ENCODE data around the gene RIPOR2.
"Not testable (repeated sequence)": the region's sequence is repeated elsewhere in the genome, so short reads cannot be mapped to it uniquely, and the experiment has no call there.

The RIPOR2 gene

DNA sequence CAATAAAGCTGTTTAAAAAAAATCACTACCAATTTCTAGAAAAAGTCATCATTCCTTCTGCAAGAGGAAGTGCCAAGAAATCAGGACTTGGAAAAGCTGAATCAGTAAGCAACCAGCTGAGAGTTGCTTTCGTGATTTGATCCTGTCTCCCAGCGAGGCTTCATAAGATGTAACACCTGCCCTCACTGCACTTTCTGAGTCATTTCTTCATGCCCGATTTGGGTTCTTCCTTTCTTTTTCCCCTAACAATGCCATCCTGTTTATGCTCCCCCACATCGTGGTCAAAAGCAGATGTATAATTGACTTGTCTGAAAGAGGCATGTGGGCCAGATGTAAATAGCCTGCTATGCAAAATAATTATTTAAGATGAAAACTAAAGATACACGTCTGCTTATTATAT, 52.1 kb downstream of the RIPOR2 start:
- peak overlapping the region; percentile 79 for H3K4me3 Mint-ChIP-seq
- H3K27me3 Mint-ChIP-seq, result no peaks in the 10 kb centered on the region
- peaks cover 24% of the 10 kb centered on the region for H3K36me3 Mint-ChIP-seq
- no peaks in the 10 kb centered on the region for H3K9me3 Mint-ChIP-seq
- peak overlapping the region; percentile 93 for H3K27ac Mint-ChIP-seq
- peaks cover 86% of the 10 kb centered on the region for H3K4me1 Mint-ChIP-seq

DNA sequence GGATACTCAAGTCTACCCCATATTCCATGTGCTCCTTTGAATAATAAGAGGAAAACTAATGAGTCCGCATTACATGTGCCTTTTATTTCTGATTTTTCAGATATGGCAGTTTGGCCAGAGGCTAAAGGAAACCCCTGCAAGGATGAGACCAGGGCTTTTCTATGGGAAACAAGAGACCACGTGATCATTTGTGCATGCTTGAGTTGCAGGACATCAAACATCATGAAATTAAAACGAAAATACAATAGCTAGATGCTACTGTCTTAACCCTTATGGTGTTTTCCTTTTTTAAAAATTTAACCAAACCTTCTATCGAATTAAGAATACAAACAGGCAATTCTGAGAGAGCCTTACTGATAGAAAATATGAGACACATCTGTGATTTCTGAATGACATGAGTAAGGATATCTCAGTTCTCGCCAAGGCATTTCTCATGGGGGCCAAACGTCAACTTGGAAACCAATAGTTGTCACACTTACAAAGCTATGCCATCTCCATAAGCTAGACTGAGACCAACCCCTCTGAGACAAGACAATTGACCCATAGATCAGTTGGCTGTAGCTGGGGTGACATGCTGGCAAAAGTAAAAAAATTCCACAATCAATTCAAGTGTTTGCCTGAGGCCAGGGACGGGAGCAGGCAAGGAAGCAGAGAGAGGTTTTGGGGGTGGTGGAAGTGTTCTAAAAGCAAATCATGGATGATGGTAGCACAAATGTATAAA, 52.8 kb downstream of the RIPOR2 start:
- Mint-ChIP-seq H3K4me1 (peaks cover 86% of the 10 kb centered on the region), H3K27me3 (no peaks in the 10 kb centered on the region), H3K27ac (peak overlapping the region; percentile 93), H3K9me3 (no peaks in the 10 kb centered on the region), H3K36me3 (peaks cover 26% of the 10 kb centered on the region), H3K4me3 (peak overlapping the region; percentile 79)

DNA sequence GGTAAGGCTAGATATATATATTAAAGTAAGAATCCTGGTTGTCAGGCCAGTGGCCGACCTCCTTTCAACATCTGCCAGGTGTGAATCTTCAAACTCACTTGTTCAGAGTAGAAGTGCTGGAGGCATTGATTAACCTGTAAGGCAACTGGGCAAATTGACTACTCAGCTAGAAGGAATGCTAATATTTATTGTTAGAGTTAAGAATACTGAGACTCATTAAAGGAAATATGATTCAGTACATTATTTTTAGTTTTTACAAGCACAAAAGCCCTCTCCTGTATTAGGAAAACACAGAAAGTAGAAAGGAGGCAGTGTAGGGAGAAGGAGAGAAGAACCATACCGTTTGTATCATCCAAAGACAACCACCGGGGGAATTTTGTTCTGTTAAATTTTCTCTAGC, 53.5 kb downstream of the RIPOR2 start:
- Mint-ChIP-seq H3K27me3 (no peaks in the 10 kb centered on the region), H3K4me3 (no peak overlapping the region), H3K27ac (peak overlapping the region; percentile 93), H3K9me3 (no peaks in the 10 kb centered on the region), H3K4me1 (peaks cover 86% of the 10 kb centered on the region), H3K36me3 (peaks cover 31% of the 10 kb centered on the region)

DNA sequence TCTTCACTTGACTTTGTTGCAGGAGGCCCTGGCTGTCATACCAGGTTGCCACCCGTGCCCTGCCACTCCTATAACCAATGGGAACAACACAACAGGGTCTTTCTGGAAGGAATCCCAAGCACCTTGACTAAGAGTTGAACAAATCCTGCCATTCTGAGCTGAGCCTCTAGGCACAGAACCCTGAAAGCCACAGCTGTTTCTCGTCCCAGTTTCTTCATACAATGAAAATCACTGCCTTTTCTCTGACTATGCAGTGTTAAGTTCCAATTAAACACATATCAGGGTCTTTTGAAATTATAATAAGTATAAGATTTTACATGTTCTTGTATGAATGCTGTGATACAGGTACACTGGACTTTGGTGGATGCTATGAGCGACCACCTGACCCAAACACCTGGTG, 54.4 kb downstream of the RIPOR2 start:
- Mint-ChIP-seq H3K36me3 (peaks cover 37% of the 10 kb centered on the region), H3K4me3 (no peak overlapping the region), H3K9me3 (no peaks in the 10 kb centered on the region), H3K4me1 (peaks cover 86% of the 10 kb centered on the region), H3K27ac (peak overlapping the region; percentile 93), H3K27me3 (no peaks in the 10 kb centered on the region)

- Mint-ChIP-seq H3K4me3 (peak overlapping the region; percentile 19), H3K4me1 (peaks cover 88% of the 10 kb centered on the region), H3K27me3 (no peaks in the 10 kb centered on the region), H3K9me3 (no peaks in the 10 kb centered on the region), H3K27ac (peak overlapping the region; percentile 84), H3K36me3 (peaks cover 39% of the 10 kb centered on the region)
Observed at GRCh38 chr6:24880451-24880850, 55.3 kb downstream of the RIPOR2 start.

DNA sequence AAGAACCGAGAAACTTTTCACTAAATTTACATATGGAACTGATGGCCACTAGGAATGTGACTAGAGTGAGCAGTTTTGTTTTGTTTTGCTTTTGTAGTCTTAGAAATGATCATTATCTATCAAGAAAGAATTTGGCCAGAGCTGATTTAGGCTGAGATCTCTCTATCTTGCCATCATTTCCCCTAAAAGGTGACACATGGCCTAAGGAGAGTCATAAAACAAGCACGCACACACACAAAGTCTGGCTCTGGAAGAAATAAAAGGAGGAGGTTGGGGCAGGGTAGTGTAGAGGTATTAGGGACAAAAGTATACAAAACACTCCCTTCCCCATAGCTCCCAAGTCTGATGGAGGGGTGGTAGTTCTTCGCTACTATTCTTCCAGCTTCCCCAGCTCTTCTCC, 56.4 kb downstream of the RIPOR2 start:
- no peaks in the 10 kb centered on the region for H3K27me3 Mint-ChIP-seq
- peaks cover 41% of the 10 kb centered on the region for H3K36me3 Mint-ChIP-seq
- H3K27ac Mint-ChIP-seq, result peak overlapping the region; percentile 84
- H3K4me3 Mint-ChIP-seq, result no peak overlapping the region
- H3K4me1 Mint-ChIP-seq, result peaks cover 91% of the 10 kb centered on the region
- H3K9me3 Mint-ChIP-seq, result no peaks in the 10 kb centered on the region

GRCh38 chr6:24877747-24878146, 58.0 kb downstream of the RIPOR2 start:
- H3K9me3 Mint-ChIP-seq, H3K27me3 Mint-ChIP-seq, H3K4me3 Mint-ChIP-seq: not testable (repeated sequence)
- H3K27ac Mint-ChIP-seq, result peak overlapping the region; percentile 83
- peaks cover 92% of the 10 kb centered on the region for H3K4me1 Mint-ChIP-seq
- peaks cover 48% of the 10 kb centered on the region for H3K36me3 Mint-ChIP-seq

DNA sequence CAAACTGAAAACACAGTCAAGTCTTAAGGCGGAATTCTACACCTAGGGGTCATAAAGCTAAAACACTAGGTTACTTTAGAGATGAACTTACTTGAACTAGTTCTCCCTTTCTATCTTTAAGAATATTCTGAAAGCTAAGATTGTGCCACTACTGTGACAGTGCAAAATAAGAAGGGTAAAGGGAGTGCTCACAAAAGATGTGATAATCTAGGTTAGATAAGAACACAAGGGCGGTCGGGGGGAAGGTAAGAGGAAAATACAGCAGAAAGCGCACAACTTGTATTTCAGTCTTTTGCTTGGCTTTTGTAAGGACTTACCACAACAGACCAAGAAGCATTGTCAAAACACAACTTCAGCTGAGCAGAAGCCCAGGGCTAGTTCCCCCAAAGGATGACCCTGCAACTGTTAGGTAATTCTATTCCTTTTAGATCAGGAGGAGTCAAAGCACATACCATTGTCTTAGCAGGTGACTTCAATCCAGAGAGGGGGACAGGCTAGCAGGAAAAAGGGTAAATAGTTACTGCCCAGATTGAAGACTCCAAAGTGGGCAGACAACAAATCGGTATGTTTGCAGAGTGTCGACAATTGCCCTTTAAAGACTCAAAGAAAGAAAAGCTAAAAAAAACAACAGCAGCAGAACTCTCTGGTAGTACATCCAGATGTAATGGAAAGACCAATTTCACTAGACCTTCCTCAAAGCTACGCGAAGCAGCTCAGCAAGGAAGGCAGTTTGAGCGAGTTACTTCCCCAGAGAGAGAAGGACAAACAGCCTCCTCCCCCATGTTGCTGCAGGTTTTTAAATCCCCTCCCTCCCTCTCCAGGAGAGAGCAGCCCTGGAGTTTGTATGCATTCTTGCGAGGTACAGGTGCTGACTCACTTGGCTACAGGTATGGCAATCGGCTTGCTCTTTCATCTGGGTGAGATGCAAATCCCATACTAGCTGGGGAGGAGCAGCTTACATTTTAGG, 59.0 kb downstream of the RIPOR2 start:
- peaks cover 90% of the 10 kb centered on the region for H3K4me1 Mint-ChIP-seq
- H3K27me3 Mint-ChIP-seq, result no peaks in the 10 kb centered on the region
- H3K36me3 Mint-ChIP-seq, result peaks cover 44% of the 10 kb centered on the region
- no peaks in the 10 kb centered on the region for H3K9me3 Mint-ChIP-seq
- H3K4me3 Mint-ChIP-seq, result no peak overlapping the region
- peak overlapping the region; percentile 93 for H3K27ac Mint-ChIP-seq

GRCh38 chr6:24875534-24875901, 60.2 kb downstream of the RIPOR2 start:
- Mint-ChIP-seq H3K4me3 (no peak overlapping the region), H3K9me3 (no peaks in the 10 kb centered on the region), H3K4me1 (peaks cover 90% of the 10 kb centered on the region), H3K27ac (peak overlapping the region; percentile 82), H3K36me3 (peaks cover 39% of the 10 kb centered on the region), H3K27me3 (no peaks in the 10 kb centered on the region)

DNA sequence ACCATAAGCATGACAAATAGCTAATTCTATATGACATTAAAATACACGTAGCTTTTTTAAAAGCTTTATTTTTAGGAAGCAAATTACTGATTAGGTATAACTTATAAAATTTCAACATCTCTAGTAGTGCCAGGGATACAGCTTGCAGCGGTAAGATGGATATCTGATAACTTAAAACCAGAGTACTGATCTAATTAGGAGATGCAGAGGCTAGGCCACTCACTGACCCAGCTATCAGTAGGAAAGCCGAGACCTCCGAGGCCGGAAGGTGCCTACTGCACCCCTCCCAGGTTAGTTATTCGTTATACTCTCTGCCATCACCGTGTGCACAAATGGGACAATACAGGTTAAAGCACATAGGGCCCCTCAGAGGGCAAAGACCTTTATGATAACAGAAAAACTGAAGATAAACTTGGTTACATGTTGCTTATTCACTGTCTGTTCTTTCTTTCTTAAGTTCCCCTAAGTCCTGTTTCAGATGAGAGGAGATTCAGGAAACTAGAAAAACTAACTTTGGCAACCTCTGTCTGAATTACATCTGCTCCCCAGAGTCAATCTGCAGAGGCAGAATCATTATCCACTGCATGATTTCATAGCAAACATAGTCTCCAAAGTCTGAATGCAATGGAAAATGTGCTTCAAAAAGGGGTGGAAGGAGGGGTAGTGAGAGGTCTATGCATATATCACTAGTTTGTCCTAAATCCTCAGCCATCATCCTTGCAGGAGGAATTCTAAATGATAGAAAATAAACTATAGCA, 60.8 kb downstream of the RIPOR2 start:
- Mint-ChIP-seq H3K27ac (peak overlapping the region; percentile 82), H3K4me1 (peaks cover 86% of the 10 kb centered on the region), H3K9me3 (no peaks in the 10 kb centered on the region), H3K4me3 (no peak overlapping the region), H3K36me3 (peaks cover 38% of the 10 kb centered on the region), H3K27me3 (no peaks in the 10 kb centered on the region)

DNA sequence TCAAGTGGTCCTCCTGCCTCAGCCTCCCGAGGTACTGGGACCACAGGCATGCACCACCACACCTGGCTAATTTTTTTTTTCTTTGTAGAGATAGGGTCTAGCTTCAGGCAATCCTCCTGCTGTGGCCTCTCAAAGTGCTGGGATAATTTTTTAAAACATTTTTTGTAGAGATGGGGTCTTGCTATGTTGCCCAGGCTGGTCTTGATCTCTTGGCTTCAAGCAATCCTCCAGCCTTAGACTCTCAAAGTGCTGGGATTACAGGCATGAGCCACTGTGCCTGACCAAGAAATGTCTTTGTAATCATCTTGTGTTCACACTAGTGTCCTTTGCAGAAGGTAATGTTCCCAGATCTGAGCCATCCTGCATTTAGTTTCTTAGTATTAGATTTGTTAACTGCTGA, 61.6 kb downstream of the RIPOR2 start:
- peaks cover 30% of the 10 kb centered on the region for H3K36me3 Mint-ChIP-seq
- H3K4me1 Mint-ChIP-seq, result peaks cover 78% of the 10 kb centered on the region
- no peaks in the 10 kb centered on the region for H3K9me3 Mint-ChIP-seq
- H3K4me3 Mint-ChIP-seq, result no peak overlapping the region
- no peaks in the 10 kb centered on the region for H3K27me3 Mint-ChIP-seq
- peak overlapping the region; percentile 82 for H3K27ac Mint-ChIP-seq

GRCh38 chr6:24872779-24873178, 63.0 kb downstream of the RIPOR2 start:
- peaks cover 79% of the 10 kb centered on the region for H3K4me1 Mint-ChIP-seq
- H3K27ac Mint-ChIP-seq, result peak overlapping the region; percentile 89

DNA sequence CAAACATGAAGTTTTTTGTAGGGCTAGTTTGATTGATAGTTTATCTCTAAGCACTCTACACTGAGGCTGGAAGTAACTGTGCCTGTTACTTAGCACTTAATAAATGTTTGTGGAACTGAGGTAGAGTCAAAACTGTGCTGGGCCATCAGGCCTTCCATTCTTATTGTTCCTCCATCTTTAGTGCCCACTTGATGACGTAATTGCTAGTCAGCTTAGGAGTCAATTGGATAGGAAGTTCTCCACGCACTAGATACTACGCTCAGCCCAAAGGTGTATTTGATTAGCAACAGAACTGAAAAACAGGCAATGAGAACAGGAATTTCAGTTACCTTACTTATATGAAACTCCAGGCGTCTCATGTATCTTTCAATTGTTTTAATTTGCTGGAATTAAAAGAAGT, 67.0 kb downstream of the RIPOR2 start:
- peaks cover 25% of the 10 kb centered on the region for H3K36me3 Mint-ChIP-seq
- no peak overlapping the region for H3K4me3 Mint-ChIP-seq
- peak overlapping the region; percentile 95 for H3K27ac Mint-ChIP-seq
- peaks cover 79% of the 10 kb centered on the region for H3K4me1 Mint-ChIP-seq
- H3K9me3 Mint-ChIP-seq, result no peaks in the 10 kb centered on the region
- H3K27me3 Mint-ChIP-seq, result no peaks in the 10 kb centered on the region

More at GRCh38 chr6:24872779-24873178, 63.0 kb downstream of the RIPOR2 start:
- Mint-ChIP-seq H3K36me3 (peaks cover 34% of the 10 kb centered on the region), H3K9me3 (no peaks in the 10 kb centered on the region), H3K27me3 (no peaks in the 10 kb centered on the region), H3K4me3 (no peak overlapping the region)

- Mint-ChIP-seq H3K27ac (peak overlapping the region; percentile 93), H3K36me3 (peaks cover 18% of the 10 kb centered on the region), H3K4me3 (peak overlapping the region; percentile 54), H3K4me1 (peaks cover 78% of the 10 kb centered on the region), H3K9me3 (no peaks in the 10 kb centered on the region), H3K27me3 (no peaks in the 10 kb centered on the region)
Observed at GRCh38 chr6:24867104-24867703, 68.6 kb downstream of the RIPOR2 start.

DNA sequence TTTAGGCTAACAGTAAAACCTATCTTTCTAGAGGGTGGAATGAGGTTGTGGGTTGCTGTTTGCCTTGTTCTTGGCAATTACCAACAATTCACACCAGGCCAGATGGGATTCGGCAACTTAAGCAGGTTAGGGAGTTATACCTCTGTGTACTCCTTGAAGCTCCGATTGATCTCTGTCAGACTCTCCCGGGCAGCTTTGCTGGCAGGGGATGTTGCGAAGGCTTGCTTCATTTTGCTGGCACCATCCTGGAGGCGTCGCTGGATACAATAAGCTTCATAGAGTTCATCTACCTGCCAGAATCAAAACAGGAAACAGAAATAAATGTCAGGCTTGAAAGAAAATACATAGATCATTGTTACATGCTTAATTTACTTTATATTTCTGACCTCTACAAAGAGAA, 70.6 kb downstream of the RIPOR2 start:
- H3K36me3 Mint-ChIP-seq, result peaks cover 25% of the 10 kb centered on the region
- H3K4me1 Mint-ChIP-seq, result peaks cover 88% of the 10 kb centered on the region
- H3K27me3 Mint-ChIP-seq, result no peaks in the 10 kb centered on the region
- no peaks in the 10 kb centered on the region for H3K9me3 Mint-ChIP-seq
- peak overlapping the region; percentile 47 for H3K4me3 Mint-ChIP-seq
- peak overlapping the region; percentile 96 for H3K27ac Mint-ChIP-seq
